Rectal smooth muscle tissue (tissue), 1 donor: Measurements from ENCODE around the gene C1QTNF9B.
"Not testable (repeated sequence)": the region's sequence is repeated elsewhere in the genome, so short reads cannot be mapped to it uniquely, and the experiment has no call there.

ENCODE experiments used
- H3K27ac ChIP-seq: one replicate; pipeline ENCODE4 v1.7.0; 2013; ENCODE audit warnings: low read depth, low read length, inconsistent platforms
- H3K27me3 ChIP-seq: one replicate; pipeline ENCODE4 v1.7.0; 2013; ENCODE audit warnings: low read length; ENCODE audit not compliant: control insufficient read depth, insufficient read depth
- H3K36me3 ChIP-seq: one replicate; pipeline ENCODE4 v1.7.0; 2013; ENCODE audit warnings: low read length; ENCODE audit not compliant: control insufficient read depth, insufficient read depth
- H3K4me1 ChIP-seq: one replicate; pipeline ENCODE4 v1.7.0; 2013; ENCODE audit warnings: low read length; ENCODE audit not compliant: control insufficient read depth, insufficient read depth
- H3K4me3 ChIP-seq: one replicate; pipeline ENCODE4 v1.7.0; 2013; ENCODE audit warnings: low read length
- H3K9ac ChIP-seq: one replicate; pipeline ENCODE4 v1.7.0; 2013; ENCODE audit warnings: low read length

Gene C1QTNF9B

DNA sequence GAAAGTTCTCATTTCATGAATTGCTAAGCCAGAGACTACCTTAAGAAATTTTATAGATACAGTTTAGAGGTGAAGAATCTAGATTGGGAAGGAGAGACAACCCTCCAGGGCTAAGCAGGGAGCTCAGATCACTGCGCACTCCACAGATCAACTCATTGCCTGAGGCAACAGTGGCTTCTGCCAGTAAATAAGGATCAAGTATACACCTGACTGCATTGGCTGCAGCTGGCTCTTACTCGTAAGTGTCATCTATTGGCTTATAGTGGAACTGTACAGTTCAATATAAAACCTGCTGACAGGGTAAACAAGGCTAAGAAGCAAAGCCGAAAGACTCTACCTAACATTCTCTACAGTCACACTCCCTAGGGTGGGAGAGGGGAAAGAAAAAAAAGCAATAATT lies 18.0 kb upstream of the C1QTNF9B start:
- Histone ChIP-seq H3K27ac (no peak overlapping the region), H3K27me3 (no peaks in the 10 kb centered on the region), H3K4me3 (no peak overlapping the region), H3K9ac (no peak overlapping the region), H3K4me1 (no peaks in the 10 kb centered on the region), H3K36me3 (no peaks in the 10 kb centered on the region)

DNA sequence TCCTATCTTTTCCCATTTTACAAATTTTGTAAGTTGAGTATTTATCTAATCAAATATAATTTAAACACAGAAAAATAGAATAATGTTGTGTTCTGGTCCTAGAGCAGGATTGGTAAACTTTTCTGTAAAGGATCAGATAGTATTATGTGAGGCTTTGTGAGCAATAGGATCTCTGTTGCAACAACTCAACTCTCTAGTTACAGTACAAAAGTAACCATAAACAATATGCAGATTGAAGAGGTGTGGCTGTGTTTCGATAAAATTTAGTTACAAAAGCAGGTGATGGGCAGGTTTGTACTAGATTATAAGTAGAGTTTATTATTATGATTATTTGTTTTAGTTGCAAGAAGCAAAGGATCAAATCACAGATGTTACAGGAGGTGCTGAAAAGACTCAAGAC lies 15.2 kb upstream of the C1QTNF9B start:
- H3K4me1 ChIP-seq: no peaks in the 10 kb centered on the region
- no peaks in the 10 kb centered on the region for H3K27me3 ChIP-seq
- no peak overlapping the region for H3K27ac ChIP-seq
- no peak overlapping the region for H3K4me3 ChIP-seq
- no peaks in the 10 kb centered on the region for H3K36me3 ChIP-seq
- no peak overlapping the region for H3K9ac ChIP-seq

DNA sequence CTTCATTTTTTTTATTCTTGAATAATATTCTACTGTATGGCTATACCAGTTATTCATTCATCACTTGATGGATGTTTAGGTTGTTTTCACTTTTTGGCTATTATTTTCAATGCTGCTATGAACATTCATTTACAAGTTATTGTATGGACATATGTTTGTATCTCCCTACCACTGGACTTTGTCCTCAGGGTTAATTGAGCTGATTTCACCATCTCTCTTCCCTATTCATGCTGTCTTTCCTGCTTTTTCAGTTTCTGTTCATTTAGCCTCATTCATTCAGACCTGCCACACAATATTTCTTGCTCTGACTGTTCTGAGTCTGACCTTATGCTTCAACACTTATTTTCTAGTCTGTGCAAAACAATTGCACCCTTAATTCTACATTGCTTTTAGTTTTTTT lies 12.3 kb upstream of the C1QTNF9B start:
- Histone ChIP-seq H3K27ac (no peak overlapping the region), H3K4me3 (no peak overlapping the region), H3K27me3 (no peaks in the 10 kb centered on the region), H3K9ac (no peak overlapping the region), H3K4me1 (no peaks in the 10 kb centered on the region), H3K36me3 (no peaks in the 10 kb centered on the region)

DNA sequence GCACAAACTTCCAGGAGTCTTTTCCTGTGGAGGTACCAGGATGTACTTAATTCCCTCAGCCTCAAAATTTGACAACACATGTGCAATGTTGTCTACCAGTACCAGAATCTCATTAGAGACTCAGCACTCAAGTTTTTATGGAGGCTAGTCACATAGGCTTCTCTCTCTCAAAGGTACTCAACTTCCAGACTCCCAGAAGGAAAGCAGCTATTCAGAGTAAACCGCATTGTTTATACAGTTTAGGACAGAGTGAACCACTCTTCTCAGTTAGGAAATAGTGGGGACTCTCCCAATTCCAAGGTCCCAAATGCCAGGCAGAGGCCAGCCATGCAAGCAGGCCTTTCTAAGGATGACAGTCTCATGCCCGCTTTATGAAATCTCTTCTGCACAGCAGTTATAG lies 8.5 kb upstream of the C1QTNF9B start:
- Histone ChIP-seq H3K9ac (no peak overlapping the region), H3K27me3 (peaks cover 7% of the 10 kb centered on the region), H3K27ac (no peak overlapping the region), H3K36me3 (no peaks in the 10 kb centered on the region), H3K4me1 (no peaks in the 10 kb centered on the region), H3K4me3 (no peak overlapping the region)

GRCh38 chr13:23903906-23904280 lies 6.6 kb upstream of the C1QTNF9B start:
- Histone ChIP-seq H3K4me1 (no peaks in the 10 kb centered on the region), H3K27ac (no peak overlapping the region), H3K27me3 (peaks cover 7% of the 10 kb centered on the region), H3K4me3 (no peak overlapping the region), H3K9ac (no peak overlapping the region), H3K36me3 (no peaks in the 10 kb centered on the region)

DNA sequence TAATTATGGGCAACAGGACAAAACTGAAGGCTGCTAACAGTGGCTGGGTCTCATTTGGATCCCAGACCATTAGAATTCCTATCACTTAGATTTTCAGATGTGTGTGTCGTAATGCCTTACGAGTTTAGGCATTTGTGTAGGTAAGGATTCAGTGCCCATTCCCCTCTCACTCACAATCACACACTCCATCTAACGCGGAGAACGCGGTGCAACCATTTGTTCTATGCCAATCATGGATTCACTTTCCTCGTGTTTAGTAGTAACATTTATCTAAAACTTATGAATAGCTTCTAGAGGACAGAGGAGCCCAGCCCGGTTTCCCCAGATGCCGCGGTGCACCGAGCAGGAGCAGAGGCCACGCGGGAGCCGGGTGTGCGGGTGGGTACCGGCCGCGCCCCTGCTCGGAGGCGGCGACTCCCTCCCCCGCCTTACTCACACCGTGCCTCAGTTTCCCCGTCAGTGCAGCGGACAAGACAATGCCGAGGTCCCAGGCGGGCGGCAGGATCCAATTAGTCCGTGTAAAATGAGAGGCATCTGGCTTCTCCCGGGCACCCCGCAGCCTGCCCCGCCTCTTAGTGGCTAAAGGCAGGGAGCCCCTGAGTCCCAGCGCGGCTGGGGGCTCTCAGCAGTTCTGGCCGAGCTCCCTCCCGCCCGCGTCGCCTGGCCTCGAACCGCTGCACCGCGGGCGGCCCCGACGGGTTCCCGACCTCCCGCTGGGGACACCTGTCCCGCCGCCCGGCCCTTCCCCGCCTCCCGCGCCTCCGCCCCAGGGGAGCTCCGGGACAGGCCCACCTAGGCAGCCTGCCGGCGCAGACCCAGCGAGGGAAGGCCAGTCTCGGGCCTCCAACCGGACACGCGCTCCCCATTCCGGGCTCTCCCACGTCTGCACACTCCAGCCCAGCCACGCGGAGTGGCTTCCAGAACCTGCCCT lies 5.9 kb upstream of the C1QTNF9B start:
- Histone ChIP-seq H3K4me1 (no peaks in the 10 kb centered on the region), H3K36me3 (no peaks in the 10 kb centered on the region), H3K4me3 (no peak overlapping the region), H3K9ac (no peak overlapping the region), H3K27me3 (peaks cover 7% of the 10 kb centered on the region), H3K27ac (no peak overlapping the region)

GRCh38 chr13:23901365-23901764 lies 4.1 kb upstream of the C1QTNF9B start:
- H3K27me3 ChIP-seq: peaks cover 7% of the 10 kb centered on the region

DNA sequence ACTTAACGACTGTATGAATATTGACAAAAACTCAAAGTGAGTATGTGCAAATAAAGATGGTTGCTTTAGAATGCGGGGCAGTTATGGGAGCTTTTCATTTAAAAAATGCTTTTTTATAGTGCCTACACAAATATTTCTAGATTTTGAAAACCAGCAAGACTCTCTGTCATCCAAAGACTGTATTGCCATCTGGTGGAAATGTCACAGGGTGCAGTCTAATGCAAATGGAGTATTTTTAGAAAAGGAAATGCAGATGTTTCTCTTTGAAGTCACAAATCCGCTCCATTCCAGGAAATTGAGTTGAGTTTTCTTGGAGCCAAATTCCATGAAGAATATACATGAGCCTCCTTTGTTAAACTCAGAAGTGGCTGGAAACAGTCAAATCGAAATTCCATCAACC lies 2.3 kb upstream of the C1QTNF9B start:
- H3K9ac ChIP-seq: no peak overlapping the region
- H3K27me3 ChIP-seq: peaks cover 7% of the 10 kb centered on the region
- no peak overlapping the region for H3K4me3 ChIP-seq
- H3K36me3 ChIP-seq: no peaks in the 10 kb centered on the region
- no peak overlapping the region for H3K27ac ChIP-seq
- H3K4me1 ChIP-seq: peaks cover 3% of the 10 kb centered on the region

More at GRCh38 chr13:23901365-23901764, 4.1 kb upstream of the C1QTNF9B start:
- Histone ChIP-seq H3K4me3 (no peak overlapping the region), H3K9ac (no peak overlapping the region), H3K4me1 (peaks cover 3% of the 10 kb centered on the region), H3K36me3 (no peaks in the 10 kb centered on the region), H3K27ac (no peak overlapping the region)

- Histone ChIP-seq H3K27ac (no peak overlapping the region), H3K4me1 (peaks cover 3% of the 10 kb centered on the region), H3K9ac (no peak overlapping the region), H3K36me3 (no peaks in the 10 kb centered on the region), H3K27me3 (peaks cover 3% of the 10 kb centered on the region), H3K4me3 (no peak overlapping the region)
Observed at GRCh38 chr13:23898101-23898500, 799 bp upstream of the C1QTNF9B start.

DNA sequence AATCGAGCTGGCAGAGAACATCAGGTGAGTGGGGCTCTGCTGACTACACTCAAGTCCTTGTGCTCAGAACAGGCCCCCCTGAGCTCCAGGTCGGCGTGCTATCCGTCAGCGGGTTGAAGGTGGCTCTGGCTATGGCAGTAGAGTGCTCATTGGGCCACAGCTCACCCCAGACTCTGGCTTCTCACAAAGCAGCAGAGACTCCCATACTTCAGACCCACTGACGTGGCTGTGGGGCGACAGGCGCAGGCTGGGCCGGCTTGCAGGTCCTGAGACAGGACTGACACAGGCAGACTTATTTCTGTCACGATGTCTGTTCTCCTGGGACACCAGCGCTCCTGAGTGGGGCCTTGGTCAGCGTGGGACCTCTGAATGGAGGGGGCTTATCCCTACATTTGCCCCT lies 2.6 kb downstream of the C1QTNF9B start:
- not testable (repeated sequence) for H3K27ac ChIP-seq, H3K27me3 ChIP-seq, H3K9ac ChIP-seq, H3K4me3 ChIP-seq, H3K36me3 ChIP-seq, H3K4me1 ChIP-seq

DNA sequence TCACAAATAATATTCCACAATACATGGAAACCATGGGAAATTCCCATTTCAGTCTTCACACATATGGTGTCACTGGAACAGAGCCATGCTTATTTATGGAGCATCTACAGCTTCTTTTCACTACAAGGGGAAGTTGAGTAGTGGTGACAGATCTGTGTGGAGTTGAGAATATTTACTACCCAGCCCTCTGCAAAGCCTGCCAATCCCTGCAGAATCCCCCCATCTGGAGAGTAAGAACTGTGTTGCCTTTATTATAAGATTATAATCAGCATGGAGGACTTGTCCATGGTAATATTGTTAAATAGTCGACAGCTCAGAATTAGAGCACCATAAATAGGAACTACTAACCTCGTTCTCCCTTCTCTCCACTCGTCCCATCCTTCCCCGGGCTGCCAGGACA lies 3.5 kb downstream of the C1QTNF9B start:
- not testable (repeated sequence) for H3K27ac ChIP-seq, H3K4me3 ChIP-seq, H3K4me1 ChIP-seq, H3K36me3 ChIP-seq, H3K9ac ChIP-seq, H3K27me3 ChIP-seq

- no peaks in the 10 kb centered on the region for H3K36me3 ChIP-seq
- H3K27me3 ChIP-seq: no peaks in the 10 kb centered on the region
- H3K4me1 ChIP-seq: peaks cover 6% of the 10 kb centered on the region
- H3K4me3 ChIP-seq: peak overlapping the region; percentile 91
- H3K9ac ChIP-seq: no peak overlapping the region
- no peak overlapping the region for H3K27ac ChIP-seq
Observed at GRCh38 chr13:23889615-23890607, 7.4 kb downstream of the C1QTNF9B start.
